ENCODE measurements around the gene ZNF221. TPM values are rescaled to one million over a fixed set of nuclear protein-coding genes. Genes with fewer than 3 reads are reported as not detected.

Gene ZNF221
- total and polyA plus RNA-seq, 2 experiments from 2014 or later, result 1.5 to 9.2 TPM

DNA sequence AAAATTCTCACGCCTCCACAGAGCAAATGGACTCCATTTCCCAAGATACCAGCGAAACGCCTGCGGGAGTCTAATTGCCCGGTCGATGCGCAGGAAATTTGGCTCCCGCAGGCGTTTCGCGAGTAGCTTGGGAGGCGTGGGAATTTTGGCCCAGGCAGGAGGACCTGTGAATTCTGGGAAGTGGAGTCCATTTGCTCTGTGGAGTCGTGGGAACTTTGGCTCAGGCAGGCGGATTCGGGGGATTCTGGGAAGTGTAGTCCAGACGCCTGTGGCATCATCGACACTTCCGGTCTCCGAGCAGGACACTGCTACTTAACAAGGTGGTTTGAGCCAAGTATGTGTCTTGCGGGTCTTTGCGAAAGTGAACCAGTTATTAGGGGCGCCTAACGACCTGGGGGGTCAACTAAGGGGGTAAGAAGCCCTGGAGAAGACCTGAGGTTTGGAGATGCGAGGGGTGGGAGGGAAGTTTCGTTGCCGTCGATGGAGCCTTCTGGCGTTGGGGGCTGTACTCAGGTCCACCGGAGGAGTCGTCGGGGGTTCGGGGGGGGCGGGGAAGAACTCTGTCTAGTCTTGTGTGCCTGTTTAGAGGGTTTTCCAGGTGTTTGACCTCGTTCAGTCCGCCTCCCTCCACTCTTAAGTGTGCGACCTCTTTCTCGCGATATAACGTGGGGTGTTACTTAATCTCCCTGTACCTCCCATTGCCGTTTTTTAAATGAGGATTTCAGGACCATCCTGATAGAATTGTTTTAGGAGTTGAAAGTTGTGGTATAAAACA lies 33.1 kb downstream of the ZNF221 start, which contains the start of gene ZNF155:
ZNF155 (plus strand) TSS at position 277 of the 775 bp plus-strand sequence. CDS start 4,356 bp downstream, outside the sequence.
- TF ChIP-seq CREB1 (CRISPR knock-in tag; IDR thresholded peaks at IDR 0.05; ENCODE audit: low read depth) (peak; percentile 67), POLR2AphosphoS5 (IDR thresholded peaks at IDR 0.05; ENCODE audit: low read depth) (peak; percentile 40; the same call in 1 of the 2 replicates), NANOG (IDR thresholded peaks at IDR 0.05; ENCODE audit: borderline replicate concordance) (no peak)
- TF ChIP-seq, protein P1, sequence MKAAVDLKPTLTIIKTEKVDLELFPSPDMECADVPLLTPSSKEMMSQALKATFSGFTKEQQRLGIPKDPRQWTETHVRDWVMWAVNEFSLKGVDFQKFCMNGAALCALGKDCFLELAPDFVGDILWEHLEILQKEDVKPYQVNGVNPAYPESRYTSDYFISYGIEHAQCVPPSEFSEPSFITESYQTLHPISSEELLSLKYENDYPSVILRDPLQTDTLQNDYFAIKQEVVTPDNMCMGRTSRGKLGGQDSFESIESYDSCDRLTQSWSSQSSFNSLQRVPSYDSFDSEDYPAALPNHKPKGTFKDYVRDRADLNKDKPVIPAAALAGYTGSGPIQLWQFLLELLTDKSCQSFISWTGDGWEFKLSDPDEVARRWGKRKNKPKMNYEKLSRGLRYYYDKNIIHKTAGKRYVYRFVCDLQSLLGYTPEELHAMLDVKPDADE (IDR thresholded peaks at IDR 0.05), result peak; percentile 98
- H3K4me3 ChIP-seq, result peak within 1 kb of the TSS; percentile 64
- ATAC-seq (peak; percentile 99), DNase-seq (ENCODE audit: low spot score) (peak; percentile 99)
- H3K79me2 ChIP-seq (replicated peaks; ENCODE audit: insufficient read depth), result peaks cover 8% of the 10 kb centered on the region; the same call in 1 of the 2 replicates
- peak within 1 kb of the TSS; percentile 97 for H3K27ac Mint-ChIP-seq
- H3F3A ChIP-seq (replicated peaks; ENCODE audit: low read depth), result no peaks in the 10 kb centered on the region
- peaks cover 6% of the 10 kb centered on the region for H3K36me3 Mint-ChIP-seq (ENCODE audit: low read depth)
- H4K20me1 ChIP-seq (replicated peaks; ENCODE audit: insufficient read depth), result no peaks in the 10 kb centered on the region
- H3K9me2 ChIP-seq (ENCODE audit: insufficient read depth), result peaks cover 3% of the 10 kb centered on the region; the same call in 1 of the 2 replicates
- H3K4me2 ChIP-seq, result peak within 1 kb of the TSS; percentile 92
- H3K27ac ChIP-seq (ENCODE audit: low read depth), result no peak within 1 kb of the TSS
- H2AFZ ChIP-seq, result peak within 1 kb of the TSS; percentile 68
- H3K4me1 ChIP-seq (ENCODE audit: insufficient read depth), result no peaks in the 10 kb centered on the region
- peaks cover 3% of the 10 kb centered on the region for H3K27me3 Mint-ChIP-seq (ENCODE audit: insufficient read depth, low read depth, poor library complexity)
- H3K9me3 Mint-ChIP-seq, result peaks cover 10% of the 10 kb centered on the region
- no peaks in the 10 kb centered on the region for H3K27me3 ChIP-seq (ENCODE audit: insufficient read depth)
- H3K36me3 ChIP-seq (ENCODE audit: insufficient read depth), result no peaks in the 10 kb centered on the region; the same call in 1 of the 2 replicates
- H3K4me3 Mint-ChIP-seq, result peak within 1 kb of the TSS; percentile 98
- H3K4me1 Mint-ChIP-seq, result no peaks in the 10 kb centered on the region

DNA sequence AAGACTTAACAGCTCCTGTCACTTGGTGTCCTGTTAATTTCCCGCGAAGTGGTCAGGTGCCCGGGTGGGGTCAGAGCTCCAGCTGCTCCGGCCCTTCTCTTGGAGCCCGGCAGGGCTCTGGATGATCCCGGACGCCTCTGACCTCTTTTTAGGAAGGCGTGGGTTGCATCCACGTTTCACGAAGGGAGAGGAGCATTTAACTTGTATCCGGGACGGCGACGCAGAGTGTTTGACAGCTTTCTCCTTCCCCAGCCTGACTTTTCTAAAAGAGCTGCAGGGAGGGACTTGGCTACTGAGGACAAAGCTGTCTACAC lies 33.6 kb downstream of the ZNF221 start:
- no peak for DNase-seq (ENCODE audit: low spot score)
- peak; percentile 39 for ATAC-seq
- Histone ChIP-seq H3K4me2 (peak overlapping the region; percentile 92), H3F3A (replicated peaks; ENCODE audit: low read depth) (no peaks in the 10 kb centered on the region), H4K20me1 (replicated peaks; ENCODE audit: insufficient read depth) (no peaks in the 10 kb centered on the region), H3K36me3 (ENCODE audit: insufficient read depth) (no peaks in the 10 kb centered on the region; the same call in 1 of the 2 replicates), H3K9me2 (ENCODE audit: insufficient read depth) (peaks cover 3% of the 10 kb centered on the region; the same call in 1 of the 2 replicates), H2AFZ (peak overlapping the region; percentile 68), H3K4me3 (peak overlapping the region; percentile 64), H3K27ac (ENCODE audit: low read depth) (no peak overlapping the region), H3K79me2 (replicated peaks; ENCODE audit: insufficient read depth) (peaks cover 8% of the 10 kb centered on the region; the same call in 1 of the 2 replicates), H3K4me1 (ENCODE audit: insufficient read depth) (no peaks in the 10 kb centered on the region), H3K27me3 (ENCODE audit: insufficient read depth) (no peaks in the 10 kb centered on the region)
- peaks cover 3% of the 10 kb centered on the region for H3K27me3 Mint-ChIP-seq (ENCODE audit: insufficient read depth, low read depth, poor library complexity)
- peaks cover 9% of the 10 kb centered on the region for H3K9me3 Mint-ChIP-seq
- peak overlapping the region; percentile 98 for H3K4me3 Mint-ChIP-seq
- H3K36me3 Mint-ChIP-seq (ENCODE audit: low read depth), result peaks cover 11% of the 10 kb centered on the region
- no peak overlapping the region for H3K27ac Mint-ChIP-seq
- no peaks in the 10 kb centered on the region for H3K4me1 Mint-ChIP-seq
- no peak for TF ChIP-seq ZNF331 (CRISPR knock-in tag; IDR thresholded peaks at IDR 0.05; ENCODE audit: low read depth)
- no peak for TF ChIP-seq STAT1 (IDR thresholded peaks at IDR 0.05; ENCODE audit: unreplicated experiment)
- no peak for TF ChIP-seq JUNB (IDR thresholded peaks at IDR 0.05; ENCODE audit: unreplicated experiment)
- TF ChIP-seq, protein P2, sequence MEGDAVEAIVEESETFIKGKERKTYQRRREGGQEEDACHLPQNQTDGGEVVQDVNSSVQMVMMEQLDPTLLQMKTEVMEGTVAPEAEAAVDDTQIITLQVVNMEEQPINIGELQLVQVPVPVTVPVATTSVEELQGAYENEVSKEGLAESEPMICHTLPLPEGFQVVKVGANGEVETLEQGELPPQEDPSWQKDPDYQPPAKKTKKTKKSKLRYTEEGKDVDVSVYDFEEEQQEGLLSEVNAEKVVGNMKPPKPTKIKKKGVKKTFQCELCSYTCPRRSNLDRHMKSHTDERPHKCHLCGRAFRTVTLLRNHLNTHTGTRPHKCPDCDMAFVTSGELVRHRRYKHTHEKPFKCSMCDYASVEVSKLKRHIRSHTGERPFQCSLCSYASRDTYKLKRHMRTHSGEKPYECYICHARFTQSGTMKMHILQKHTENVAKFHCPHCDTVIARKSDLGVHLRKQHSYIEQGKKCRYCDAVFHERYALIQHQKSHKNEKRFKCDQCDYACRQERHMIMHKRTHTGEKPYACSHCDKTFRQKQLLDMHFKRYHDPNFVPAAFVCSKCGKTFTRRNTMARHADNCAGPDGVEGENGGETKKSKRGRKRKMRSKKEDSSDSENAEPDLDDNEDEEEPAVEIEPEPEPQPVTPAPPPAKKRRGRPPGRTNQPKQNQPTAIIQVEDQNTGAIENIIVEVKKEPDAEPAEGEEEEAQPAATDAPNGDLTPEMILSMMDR (conservative IDR thresholded peaks at IDR 0.05; ENCODE audit: low read depth in 2 of 2), result no peak
- no peak for TF ChIP-seq EZH2 (IDR thresholded peaks at IDR 0.05; ENCODE audit: low read depth, unreplicated experiment)
- no peak for TF ChIP-seq ZNF114 (CRISPR knock-in tag; IDR thresholded peaks at IDR 0.05)
- TF ChIP-seq, protein P1 (IDR thresholded peaks at IDR 0.05), result no peak
- TF ChIP-seq EZH2phosphoT487 (IDR thresholded peaks at IDR 0.05; ENCODE audit: unreplicated experiment), result no peak
- no peak for TF ChIP-seq POLR2AphosphoS5 (IDR thresholded peaks at IDR 0.05; ENCODE audit: low read depth)
- TF ChIP-seq CREB1 (CRISPR knock-in tag; IDR thresholded peaks at IDR 0.05; ENCODE audit: low read depth), result no peak
- TF ChIP-seq, protein P3, sequence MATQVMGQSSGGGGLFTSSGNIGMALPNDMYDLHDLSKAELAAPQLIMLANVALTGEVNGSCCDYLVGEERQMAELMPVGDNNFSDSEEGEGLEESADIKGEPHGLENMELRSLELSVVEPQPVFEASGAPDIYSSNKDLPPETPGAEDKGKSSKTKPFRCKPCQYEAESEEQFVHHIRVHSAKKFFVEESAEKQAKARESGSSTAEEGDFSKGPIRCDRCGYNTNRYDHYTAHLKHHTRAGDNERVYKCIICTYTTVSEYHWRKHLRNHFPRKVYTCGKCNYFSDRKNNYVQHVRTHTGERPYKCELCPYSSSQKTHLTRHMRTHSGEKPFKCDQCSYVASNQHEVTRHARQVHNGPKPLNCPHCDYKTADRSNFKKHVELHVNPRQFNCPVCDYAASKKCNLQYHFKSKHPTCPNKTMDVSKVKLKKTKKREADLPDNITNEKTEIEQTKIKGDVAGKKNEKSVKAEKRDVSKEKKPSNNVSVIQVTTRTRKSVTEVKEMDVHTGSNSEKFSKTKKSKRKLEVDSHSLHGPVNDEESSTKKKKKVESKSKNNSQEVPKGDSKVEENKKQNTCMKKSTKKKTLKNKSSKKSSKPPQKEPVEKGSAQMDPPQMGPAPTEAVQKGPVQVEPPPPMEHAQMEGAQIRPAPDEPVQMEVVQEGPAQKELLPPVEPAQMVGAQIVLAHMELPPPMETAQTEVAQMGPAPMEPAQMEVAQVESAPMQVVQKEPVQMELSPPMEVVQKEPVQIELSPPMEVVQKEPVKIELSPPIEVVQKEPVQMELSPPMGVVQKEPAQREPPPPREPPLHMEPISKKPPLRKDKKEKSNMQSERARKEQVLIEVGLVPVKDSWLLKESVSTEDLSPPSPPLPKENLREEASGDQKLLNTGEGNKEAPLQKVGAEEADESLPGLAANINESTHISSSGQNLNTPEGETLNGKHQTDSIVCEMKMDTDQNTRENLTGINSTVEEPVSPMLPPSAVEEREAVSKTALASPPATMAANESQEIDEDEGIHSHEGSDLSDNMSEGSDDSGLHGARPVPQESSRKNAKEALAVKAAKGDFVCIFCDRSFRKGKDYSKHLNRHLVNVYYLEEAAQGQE (IDR thresholded peaks at IDR 0.05; ENCODE audit: unreplicated experiment), result no peak
- no peak for TF ChIP-seq NANOG (IDR thresholded peaks at IDR 0.05; ENCODE audit: borderline replicate concordance)

Data from GM23338 (cell line).